HFFc6 (cell line): ENCODE measurements around the gene SLC24A4. TPM values are rescaled to one million over a fixed set of nuclear protein-coding genes. Genes with fewer than 3 reads are reported as not detected.

ENCODE experiments used
- DNase-seq: peaks from one replicate; pipeline ENCODE4 v3.0.0-alpha.2; 2018
- H3K27ac Mint-ChIP-seq: 2 replicates; pipeline ENCODE4 v1.8.0; 2020; ENCODE audit warnings: mild to moderate bottlenecking, mixed read lengths
- H3K27me3 Mint-ChIP-seq: 2 replicates; pipeline ENCODE4 v1.8.0; 2021; ENCODE audit warnings: mild to moderate bottlenecking, moderate library complexity, mixed read lengths; ENCODE audit not compliant: insufficient read depth
- H3K36me3 Mint-ChIP-seq: 2 replicates; pipeline ENCODE4 v1.8.0; 2021; ENCODE audit warnings: low read depth, mixed read lengths
- H3K4me1 Mint-ChIP-seq: 2 replicates; pipeline ENCODE4 v1.8.0; 2020; ENCODE audit warnings: low read depth, mixed read lengths
- H3K4me3 Mint-ChIP-seq: 2 replicates; pipeline ENCODE4 v1.8.0; 2020; ENCODE audit warnings: mild to moderate bottlenecking, moderate library complexity, mixed read lengths
- H3K9me3 Mint-ChIP-seq: 2 replicates; pipeline ENCODE4 v1.8.0; 2020; ENCODE audit warnings: mild to moderate bottlenecking, mixed read lengths
- total RNA-seq, 6 experiments: library from RNA; stranded (reverse); fragmentation: NEBNext Ultra II Directional; extraction: Animal tissue kit (Norgen Biotek cat#: 25700); gene quantifications; 2 replicates in 1 of 6; 3 replicates in 5 of 6; pipeline ENCODE4 v1.2.3, GENCODE V29; 2021
- TF ChIP-seq, protein P1 (sequence below): fragments of 200-600 bp; sonication (generic); IDR thresholded peaks from 2 replicates; pipeline ENCODE4 v1.5.0; 2021; ENCODE audit warnings: antibody characterized with exemption, mild to moderate bottlenecking

SLC24A4 gene
- total RNA-seq, 6 experiments from 2014 or later, result not detected

DNA sequence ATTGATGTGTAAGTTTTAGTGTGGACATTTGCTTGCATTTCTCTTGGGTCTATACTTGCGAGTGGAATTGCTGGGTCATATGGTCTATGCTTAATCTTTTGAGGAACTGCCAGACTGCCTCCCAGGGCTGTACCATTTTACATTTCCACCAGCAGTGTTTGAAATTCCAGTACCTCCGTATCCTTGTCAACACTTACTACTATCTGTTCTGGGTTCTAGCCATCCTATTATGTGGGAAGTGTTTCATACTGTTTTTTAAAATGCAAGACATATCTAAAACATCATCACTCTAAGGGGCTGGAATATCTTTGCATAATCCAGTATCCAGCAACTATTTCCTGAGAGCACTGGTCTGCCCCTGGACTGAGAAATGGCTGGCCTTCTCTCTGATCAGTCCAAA lies 110.4 kb downstream of the SLC24A4 start:
- H3K36me3 Mint-ChIP-seq, result peaks cover 5% of the 10 kb centered on the region; the same call in 1 of the 2 replicates
- no peaks in the 10 kb centered on the region for H3K4me1 Mint-ChIP-seq
- TF ChIP-seq, protein P1, sequence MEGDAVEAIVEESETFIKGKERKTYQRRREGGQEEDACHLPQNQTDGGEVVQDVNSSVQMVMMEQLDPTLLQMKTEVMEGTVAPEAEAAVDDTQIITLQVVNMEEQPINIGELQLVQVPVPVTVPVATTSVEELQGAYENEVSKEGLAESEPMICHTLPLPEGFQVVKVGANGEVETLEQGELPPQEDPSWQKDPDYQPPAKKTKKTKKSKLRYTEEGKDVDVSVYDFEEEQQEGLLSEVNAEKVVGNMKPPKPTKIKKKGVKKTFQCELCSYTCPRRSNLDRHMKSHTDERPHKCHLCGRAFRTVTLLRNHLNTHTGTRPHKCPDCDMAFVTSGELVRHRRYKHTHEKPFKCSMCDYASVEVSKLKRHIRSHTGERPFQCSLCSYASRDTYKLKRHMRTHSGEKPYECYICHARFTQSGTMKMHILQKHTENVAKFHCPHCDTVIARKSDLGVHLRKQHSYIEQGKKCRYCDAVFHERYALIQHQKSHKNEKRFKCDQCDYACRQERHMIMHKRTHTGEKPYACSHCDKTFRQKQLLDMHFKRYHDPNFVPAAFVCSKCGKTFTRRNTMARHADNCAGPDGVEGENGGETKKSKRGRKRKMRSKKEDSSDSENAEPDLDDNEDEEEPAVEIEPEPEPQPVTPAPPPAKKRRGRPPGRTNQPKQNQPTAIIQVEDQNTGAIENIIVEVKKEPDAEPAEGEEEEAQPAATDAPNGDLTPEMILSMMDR, result no peak
- H3K4me3 Mint-ChIP-seq, result no peak overlapping the region
- H3K27ac Mint-ChIP-seq, result no peak overlapping the region
- no peak for DNase-seq
- H3K9me3 Mint-ChIP-seq, result peaks cover 12% of the 10 kb centered on the region; the same call in 1 of the 2 replicates
- H3K27me3 Mint-ChIP-seq, result peaks cover 32% of the 10 kb centered on the region

DNA sequence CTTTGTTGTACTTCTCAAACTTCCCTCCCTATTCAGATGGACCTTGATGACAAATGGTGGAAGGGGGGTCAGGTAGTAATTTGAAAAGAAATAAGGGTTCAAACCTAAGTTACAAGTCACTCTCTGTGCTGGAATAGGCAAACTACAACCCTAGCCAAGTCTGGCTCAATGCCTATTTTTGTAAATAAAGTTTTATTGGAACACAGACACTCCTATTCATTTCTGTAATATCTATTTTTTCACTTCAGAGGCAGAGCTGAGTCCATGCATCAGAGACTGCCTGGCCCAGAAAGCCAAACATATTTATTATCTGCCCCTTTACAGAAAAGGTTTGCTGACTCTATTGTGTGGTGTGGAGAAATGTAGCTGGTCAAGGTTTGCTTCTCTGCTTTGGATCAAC lies 112.2 kb downstream of the SLC24A4 start:
- H3K4me1 Mint-ChIP-seq, result no peaks in the 10 kb centered on the region
- H3K27ac Mint-ChIP-seq, result no peak overlapping the region
- TF ChIP-seq, protein P1, result no peak
- H3K4me3 Mint-ChIP-seq, result no peak overlapping the region
- peaks cover 5% of the 10 kb centered on the region; the same call in 1 of the 2 replicates for H3K36me3 Mint-ChIP-seq
- H3K9me3 Mint-ChIP-seq, result peaks cover 12% of the 10 kb centered on the region; the same call in 1 of the 2 replicates
- no peak for DNase-seq
- H3K27me3 Mint-ChIP-seq, result peaks cover 29% of the 10 kb centered on the region

DNA sequence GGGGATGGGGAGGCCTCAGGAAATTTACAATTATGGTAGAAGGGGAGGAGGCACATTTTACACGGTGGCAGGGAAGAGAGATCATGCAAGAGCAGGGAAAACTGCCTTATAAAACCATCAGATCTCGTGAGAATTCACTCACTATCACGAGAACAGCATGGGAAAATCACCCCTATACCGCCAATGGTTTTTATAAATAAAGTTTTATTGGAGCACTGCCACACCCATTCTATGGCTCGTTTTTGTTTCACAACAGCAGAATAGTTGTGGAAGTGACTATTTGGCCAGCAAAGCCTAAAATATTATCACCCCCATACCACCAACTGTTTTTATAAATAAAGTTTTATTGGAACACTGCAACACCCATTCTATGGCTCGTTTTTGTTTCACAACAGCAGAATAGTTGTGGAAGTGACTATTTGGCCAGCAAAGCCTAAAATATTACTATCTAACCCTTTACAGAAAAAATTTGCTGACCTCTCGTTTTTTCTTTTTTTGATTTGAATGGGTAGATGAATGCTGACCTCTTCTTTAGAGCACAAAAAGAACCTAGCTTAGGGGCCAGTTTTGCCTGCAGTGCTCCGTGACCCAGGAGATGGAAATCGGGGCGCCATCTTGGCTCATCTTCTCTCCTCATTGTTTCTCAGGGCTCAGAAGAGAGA lies 113.3 kb downstream of the SLC24A4 start:
- Mint-ChIP-seq H3K36me3 (peaks cover 5% of the 10 kb centered on the region; the same call in 1 of the 2 replicates), H3K27me3 (peaks cover 31% of the 10 kb centered on the region), H3K27ac (no peak overlapping the region), H3K9me3 (peaks cover 12% of the 10 kb centered on the region; the same call in 1 of the 2 replicates), H3K4me3 (no peak overlapping the region), H3K4me1 (no peaks in the 10 kb centered on the region)
- TF ChIP-seq, protein P1, result no peak
- no peak for DNase-seq

DNA sequence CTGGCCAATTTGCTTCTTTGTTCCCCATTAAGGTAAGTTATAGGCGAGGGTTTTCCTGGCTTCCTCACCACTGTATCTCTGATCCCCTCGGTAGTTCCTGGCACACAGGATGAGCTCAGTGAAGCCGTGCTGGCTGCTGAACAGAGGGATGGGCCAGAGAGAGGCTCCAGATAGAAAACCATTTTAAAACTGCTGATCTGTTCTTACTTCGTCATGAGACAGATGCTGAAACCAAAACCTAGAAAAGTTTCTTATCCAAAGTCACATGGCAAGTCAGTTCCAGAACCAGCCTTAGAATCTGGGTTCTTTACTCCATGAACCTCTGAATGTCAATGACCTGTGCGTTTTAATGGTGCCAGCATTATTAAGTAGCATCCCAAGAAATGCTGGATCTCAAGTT lies 114.3 kb downstream of the SLC24A4 start:
- Mint-ChIP-seq H3K36me3 (peaks cover 5% of the 10 kb centered on the region; the same call in 1 of the 2 replicates), H3K27me3 (peaks cover 22% of the 10 kb centered on the region), H3K27ac (no peak overlapping the region), H3K4me3 (no peak overlapping the region), H3K4me1 (no peaks in the 10 kb centered on the region), H3K9me3 (peaks cover 12% of the 10 kb centered on the region; the same call in 1 of the 2 replicates)
- TF ChIP-seq, protein P1, result no peak
- no peak for DNase-seq

DNA sequence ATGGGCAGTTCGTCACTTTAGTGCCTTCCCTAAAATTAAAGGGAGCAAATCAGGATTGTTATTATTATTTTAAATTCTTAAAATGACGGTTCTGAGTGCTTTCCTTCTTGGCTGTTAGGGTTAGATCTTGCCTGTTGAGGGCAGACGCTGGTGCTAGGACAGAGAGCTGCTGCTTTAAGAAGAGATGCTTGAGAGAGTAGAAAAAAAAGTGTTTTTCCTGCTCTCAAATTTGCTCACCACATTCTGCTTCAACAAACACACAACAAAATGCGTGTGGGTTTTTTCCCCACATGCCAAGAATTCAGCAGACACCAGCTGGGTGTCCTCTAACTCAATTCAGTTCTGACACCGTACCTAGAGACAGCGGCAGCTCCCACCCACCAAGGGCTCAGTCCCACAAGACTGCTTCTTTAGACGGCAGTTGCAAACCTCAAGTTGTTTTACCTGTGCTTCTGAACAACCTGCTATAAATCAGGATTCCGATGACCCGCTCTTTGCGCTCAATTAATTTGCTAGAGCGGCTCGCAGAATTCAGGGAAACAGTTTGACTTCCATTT lies 114.8 kb downstream of the SLC24A4 start:
- H3K4me1 Mint-ChIP-seq, result no peaks in the 10 kb centered on the region
- TF ChIP-seq, protein P1, result no peak
- no peak overlapping the region for H3K27ac Mint-ChIP-seq
- H3K4me3 Mint-ChIP-seq, result no peak overlapping the region
- H3K27me3 Mint-ChIP-seq, result peaks cover 19% of the 10 kb centered on the region
- H3K9me3 Mint-ChIP-seq, result peaks cover 12% of the 10 kb centered on the region; the same call in 1 of the 2 replicates
- DNase-seq, result no peak
- peaks cover 5% of the 10 kb centered on the region; the same call in 1 of the 2 replicates for H3K36me3 Mint-ChIP-seq
